Hematopoietic multipotent progenitor cell treated with erythropoietin and hydrocortisone succinate and interleukin-3 and kit ligand, for 15 days (in vitro differentiated cells): ENCODE measurements around the gene ABHD16B.
A peak's percentile ranks its signal among the peaks of the same experiment; 100 is the strongest.

ENCODE experiments used
- DNase-seq: peaks from one replicate; pipeline ENCODE4 v3.0.0-alpha.2; 2015; ENCODE audit warnings: low spot score

ABHD16B gene

DNA sequence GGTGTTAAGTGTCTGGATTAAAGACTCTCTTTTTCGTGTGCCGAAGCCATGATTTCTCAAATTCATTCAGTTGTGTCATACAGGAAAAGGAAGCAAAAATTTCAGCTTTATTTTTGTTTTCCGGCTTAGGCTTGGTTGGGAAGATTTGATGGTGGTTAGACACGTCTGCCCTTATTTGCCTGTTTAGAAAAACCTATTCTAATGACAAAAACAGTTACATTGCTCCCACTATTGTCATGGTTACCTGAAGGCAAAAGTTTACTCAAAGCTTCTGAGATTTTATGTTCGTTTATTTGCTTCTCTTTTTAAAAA is 34.6 kb downstream of the ABHD16B start:
- DNase-seq = no peak

DNA sequence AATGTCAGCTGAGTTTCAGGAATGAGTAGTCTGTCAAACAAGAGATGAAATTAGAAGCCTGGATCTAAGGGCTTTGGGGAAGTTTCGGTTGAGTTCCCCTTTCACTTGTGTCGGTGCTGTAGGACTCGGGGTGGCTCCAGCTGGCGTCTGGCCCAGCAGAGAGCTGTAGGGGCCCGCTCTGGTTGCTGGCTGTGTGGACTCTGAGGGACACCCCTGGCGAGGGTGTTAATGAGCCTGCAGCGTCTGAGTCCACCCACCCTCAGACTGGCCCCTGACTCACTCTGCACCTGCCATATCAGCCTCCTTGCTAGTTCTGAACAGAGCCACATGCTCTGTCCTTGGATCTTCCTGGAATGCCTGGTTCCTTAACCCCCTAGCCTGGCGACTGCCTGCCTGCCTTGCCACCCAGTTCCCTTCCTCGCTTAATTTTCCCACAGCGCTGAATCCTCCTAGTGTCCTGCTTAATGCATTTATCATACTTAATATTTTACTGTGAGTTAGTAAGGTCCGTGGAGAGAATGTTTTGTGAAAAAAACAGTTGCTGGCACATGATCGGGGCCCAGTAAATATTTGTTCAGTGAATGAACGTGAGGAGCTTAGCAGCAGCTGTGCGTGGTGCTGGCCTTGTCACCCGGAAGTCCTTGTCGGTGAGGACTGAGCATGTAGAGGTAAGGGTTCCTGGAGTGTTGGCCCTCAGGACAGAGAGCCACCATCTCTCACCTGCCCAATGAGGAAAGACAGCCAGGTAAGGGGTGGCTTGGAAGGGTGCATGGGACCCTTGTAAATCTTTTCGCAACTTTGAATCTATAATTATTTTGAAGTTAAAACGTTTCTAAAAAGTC is 35.2 kb downstream of the ABHD16B start:
- peak; percentile 51 for DNase-seq

DNA sequence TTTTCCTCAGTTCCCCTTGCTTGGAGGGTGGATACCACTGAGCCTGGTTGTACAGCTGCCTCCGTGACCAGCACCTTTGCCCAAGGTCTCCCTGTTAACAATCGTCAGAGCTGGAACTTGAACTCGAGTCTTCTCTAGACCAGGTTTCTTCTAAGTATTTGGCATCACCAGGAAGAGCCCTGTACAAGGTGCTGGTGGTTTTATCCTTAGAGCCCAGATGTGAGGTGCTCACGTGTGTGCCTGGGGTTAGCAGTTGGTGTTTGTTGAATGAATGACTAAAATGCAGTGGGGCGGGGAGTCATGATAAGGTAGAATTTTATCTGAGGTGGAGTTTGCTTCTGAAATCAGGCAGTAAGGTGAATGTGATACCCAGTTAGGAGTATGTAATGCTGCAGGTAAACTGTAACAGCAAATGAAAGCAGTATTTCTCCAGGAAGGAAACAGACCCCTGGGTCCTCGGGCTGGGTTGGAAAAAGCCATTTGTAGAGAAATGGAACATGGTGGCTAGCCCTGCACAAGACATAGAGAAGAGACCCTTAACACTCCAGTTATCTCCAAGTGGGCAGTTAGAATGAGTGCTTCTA is 36.8 kb downstream of the ABHD16B start:
- no peak for DNase-seq

DNA sequence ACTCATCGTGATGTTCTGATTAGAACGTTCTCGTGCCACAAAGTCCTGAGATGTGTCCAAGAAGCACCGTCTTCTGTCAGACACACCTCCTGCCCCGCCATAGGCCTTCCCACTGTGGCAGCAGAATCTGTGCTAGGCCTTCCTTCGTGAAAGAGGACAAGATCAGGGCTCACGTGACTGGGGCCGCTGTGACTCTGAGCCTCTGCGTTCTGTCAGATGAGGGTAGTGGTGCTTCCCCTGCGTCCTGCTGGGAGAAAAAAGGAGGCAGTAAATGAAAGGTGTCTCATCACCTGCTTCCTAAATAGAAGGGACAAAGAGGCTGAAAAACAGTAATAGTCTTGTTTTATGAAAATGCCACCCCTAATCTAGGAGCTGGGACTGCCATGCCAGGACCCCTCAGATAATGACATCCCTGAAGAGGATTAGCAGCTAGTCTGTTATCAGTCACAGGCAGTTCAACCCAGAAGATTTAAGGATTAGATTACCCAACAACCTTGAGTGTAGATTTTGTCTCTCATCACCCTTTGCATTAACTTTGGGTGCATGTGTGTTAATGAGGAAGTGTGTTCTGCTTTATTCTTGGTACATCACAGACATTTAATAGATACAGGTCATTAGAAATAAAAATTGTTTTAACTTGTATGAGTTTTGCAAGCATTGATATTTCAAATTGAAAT is 37.7 kb downstream of the ABHD16B start:
- no peak for DNase-seq

DNA sequence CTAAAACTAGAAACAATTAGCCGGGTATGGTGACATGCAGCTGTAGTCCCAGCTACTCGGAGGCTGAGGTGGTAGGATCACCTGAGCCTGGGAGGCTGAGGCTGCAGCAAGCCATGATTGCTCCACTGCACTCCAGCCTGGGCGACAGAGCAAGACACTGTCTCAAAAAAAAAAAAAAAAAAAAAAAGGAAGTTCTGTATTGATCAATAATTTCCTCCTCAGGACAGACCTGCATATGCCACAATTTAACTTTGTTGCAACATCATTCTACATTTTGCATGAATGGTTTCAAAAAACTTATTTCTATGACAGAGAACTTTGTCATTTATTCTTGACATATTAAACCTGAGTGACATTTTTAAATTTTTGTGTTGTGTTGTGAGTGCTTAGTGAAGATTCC is 39.1 kb downstream of the ABHD16B start:
- no peak for DNase-seq

DNA sequence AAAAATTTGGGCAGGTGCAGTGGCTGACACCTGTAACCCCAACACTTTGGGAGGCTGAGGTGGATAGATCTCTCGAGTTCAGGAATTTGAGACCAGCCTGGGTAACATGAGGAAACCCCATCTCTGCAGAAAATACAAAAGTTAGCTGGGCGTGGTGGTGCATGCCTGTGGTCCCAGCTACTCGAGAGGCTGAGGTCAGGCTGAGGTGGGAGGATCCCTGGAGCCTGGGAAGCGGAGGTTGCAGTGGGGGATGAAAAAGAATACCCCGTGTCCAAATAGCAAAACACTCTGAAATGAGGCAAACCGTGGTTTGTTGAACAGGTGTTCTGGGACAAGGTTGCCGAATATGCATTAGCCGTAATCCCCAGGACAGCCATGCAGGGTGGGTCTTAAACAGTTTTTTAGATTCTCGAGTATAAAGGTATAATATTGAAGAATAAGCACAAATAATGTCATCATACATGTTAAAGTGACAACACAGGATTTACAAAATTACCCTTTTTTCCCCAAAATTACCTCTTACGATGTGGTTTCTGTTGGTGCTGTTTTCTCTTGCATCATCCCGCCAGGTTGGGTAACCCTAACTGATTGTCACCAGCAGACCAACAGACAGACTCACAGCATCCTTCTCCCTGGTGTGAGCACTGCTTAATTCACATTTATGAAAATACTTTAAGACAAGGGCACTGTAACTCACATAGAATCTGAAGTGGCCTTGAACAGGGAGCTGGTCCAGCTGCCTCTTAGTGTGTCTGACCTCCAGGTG is 42.7 kb downstream of the ABHD16B start:
- DNase-seq = no peak

DNA sequence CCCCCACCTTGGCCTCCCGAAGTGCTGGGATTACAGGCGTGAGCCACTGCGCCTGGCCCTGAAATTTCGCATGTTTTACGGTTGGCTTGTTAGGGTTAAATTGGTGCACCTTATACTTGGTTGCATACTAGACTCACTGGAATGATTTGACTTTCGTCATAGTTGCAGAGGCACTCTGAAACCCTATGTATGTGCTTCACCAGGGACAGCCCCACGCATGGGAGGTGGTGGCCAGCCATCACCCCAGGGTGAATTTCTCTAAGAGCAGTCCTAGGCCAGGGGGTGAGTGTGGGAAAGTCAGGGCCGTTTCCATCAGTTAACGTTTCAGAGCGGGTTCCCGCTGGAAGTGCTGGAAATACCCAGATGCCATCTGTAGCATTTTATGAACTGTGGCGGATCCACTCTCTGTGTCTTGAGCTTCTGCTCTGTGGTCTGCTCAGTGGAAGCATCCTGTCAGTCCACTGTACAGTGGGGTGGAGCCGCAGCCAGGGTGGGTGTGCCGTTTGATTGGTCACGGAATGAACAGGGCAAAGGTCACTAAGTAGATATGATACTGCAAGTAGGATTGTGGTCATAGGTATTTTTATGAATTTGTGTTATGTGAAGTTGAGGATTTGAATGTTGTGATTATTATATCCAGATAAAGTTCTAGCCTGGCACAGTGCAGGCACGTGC is 46.8 kb downstream of the ABHD16B start:
- no peak for DNase-seq

DNA sequence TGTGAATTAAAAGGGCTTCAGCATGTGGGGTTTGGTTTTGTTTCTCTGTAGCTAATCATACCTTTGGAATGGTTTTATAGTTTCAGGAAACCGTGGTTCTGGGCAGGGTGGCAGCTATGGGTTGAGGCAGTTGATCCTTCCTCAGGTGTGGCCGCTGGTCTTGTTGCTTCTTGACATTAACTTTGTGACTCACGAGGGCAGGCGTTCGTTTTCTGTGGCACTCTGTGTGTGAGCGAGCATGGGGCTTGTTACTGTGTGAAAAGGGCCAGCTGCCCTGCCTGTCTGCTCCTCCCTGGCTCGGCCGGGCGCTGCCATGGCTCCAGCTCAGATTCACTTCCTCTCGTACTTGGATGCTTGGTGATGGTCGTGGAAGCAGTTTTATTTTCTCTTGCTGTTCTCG is 49.9 kb downstream of the ABHD16B start:
- DNase-seq = no peak
